ENCODE data around the gene ELN. TPM values are rescaled to one million over a fixed set of nuclear protein-coding genes. Genes with fewer than 3 reads are reported as not detected.

Gene ELN
- total and polyA plus RNA-seq, 5 donors from 2014 or later = 0.35 TPM; not detected in 4

DNA sequence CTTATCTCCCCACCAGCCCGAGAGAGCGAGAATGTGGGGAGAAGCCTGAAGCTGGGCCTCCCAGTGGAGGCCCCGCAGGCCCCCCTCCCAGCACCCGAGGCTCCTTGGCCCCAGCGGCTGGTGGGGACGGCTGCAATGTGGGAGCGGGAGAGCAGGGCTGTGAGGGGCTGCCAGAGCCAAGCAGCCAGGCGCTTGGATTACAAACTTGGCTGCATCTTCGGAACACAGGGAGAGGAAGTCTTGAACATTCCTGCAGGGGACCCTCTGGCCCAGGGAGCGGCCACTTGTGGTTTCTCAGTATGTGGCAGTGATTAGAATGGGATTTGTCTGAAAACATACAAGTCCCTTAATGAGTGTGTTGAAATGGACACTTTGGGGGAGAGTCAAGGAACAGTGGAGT lies 23.2 kb downstream of the ELN start:
- Mint-ChIP-seq H3K4me3 (no peak overlapping the region), H3K36me3 (no peaks in the 10 kb centered on the region), H3K9me3 (peaks cover 0 to 1% (median 0%) of the 10 kb centered on the region in 7 donors), H3K27ac (no peak overlapping the region), H3K27me3 (peaks cover 11% of the 10 kb centered on the region), H3K4me1 (peaks cover 0 to 2% (median 0%) of the 10 kb centered on the region in 4 donors)
- Histone ChIP-seq H3K27ac (ENCODE audit: insufficient read depth, low read length, poor library complexity, severe bottlenecking) (no peak overlapping the region), H3K36me3 (ENCODE audit: control insufficient read depth, insufficient read depth, low read length) (no peaks in the 10 kb centered on the region), H3K4me1 (ENCODE audit: control insufficient read depth, insufficient read depth, low read length, poor library complexity, severe bottlenecking) (no peaks in the 10 kb centered on the region), H3K27me3 (ENCODE audit: control insufficient read depth, insufficient read depth, low read length) (no peaks in the 10 kb centered on the region), H3K4me3 (ENCODE audit: low read depth, low read length) (no peak overlapping the region), H3K9me3 (ENCODE audit: control insufficient read depth in 2 of 2, low read length in 2 of 2) (no peaks in the 10 kb centered on the region)
- DNase-seq = no peak
- ATAC-seq (ENCODE audit: low read depth in 2 of 2) = no peak

- Mint-ChIP-seq H3K36me3 (no peaks in the 10 kb centered on the region), H3K4me1 (peaks cover 0 to 2% (median 0%) of the 10 kb centered on the region in 4 donors), H3K27me3 (peaks cover 15% of the 10 kb centered on the region), H3K27ac (peak overlapping the region in 1 of 3 donors; percentile 82), H3K4me3 (no peak overlapping the region), H3K9me3 (peaks cover 0 to 1% (median 0%) of the 10 kb centered on the region in 7 donors)
- H3K27ac ChIP-seq (ENCODE audit: insufficient read depth, low read length, poor library complexity, severe bottlenecking) = no peak overlapping the region
- H3K4me1 ChIP-seq (ENCODE audit: control insufficient read depth, insufficient read depth, low read length, poor library complexity, severe bottlenecking) = no peaks in the 10 kb centered on the region
- no peaks in the 10 kb centered on the region for H3K36me3 ChIP-seq (ENCODE audit: control insufficient read depth, insufficient read depth, low read length)
- H3K27me3 ChIP-seq (ENCODE audit: control insufficient read depth, insufficient read depth, low read length) = no peaks in the 10 kb centered on the region
- DNase-seq (no peak), ATAC-seq (ENCODE audit: low read depth in 2 of 2) (no peak)
- no peaks in the 10 kb centered on the region for H3K9me3 ChIP-seq (ENCODE audit: control insufficient read depth in 2 of 2, low read length in 2 of 2)
- H3K4me3 ChIP-seq (ENCODE audit: low read depth, low read length) = no peak overlapping the region
Measured at GRCh38 chr7:74051629-74052410, 23.8 kb downstream of the ELN start.

GRCh38 chr7:74052628-74053027 lies 24.7 kb downstream of the ELN start:
- Histone ChIP-seq H3K4me3 (ENCODE audit: low read depth, low read length) (no peak overlapping the region), H3K4me1 (ENCODE audit: control insufficient read depth, insufficient read depth, low read length, poor library complexity, severe bottlenecking) (no peaks in the 10 kb centered on the region), H3K9me3 (ENCODE audit: control insufficient read depth in 2 of 2, low read length in 2 of 2) (no peaks in the 10 kb centered on the region), H3K36me3 (ENCODE audit: control insufficient read depth, insufficient read depth, low read length) (no peaks in the 10 kb centered on the region), H3K27ac (ENCODE audit: insufficient read depth, low read length, poor library complexity, severe bottlenecking) (no peak overlapping the region), H3K27me3 (ENCODE audit: control insufficient read depth, insufficient read depth, low read length) (no peaks in the 10 kb centered on the region)
- ATAC-seq (ENCODE audit: low read depth in 2 of 2) (no peak), DNase-seq (no peak)
- no peak overlapping the region for H3K4me3 Mint-ChIP-seq
- peaks cover 15% of the 10 kb centered on the region for H3K27me3 Mint-ChIP-seq
- peaks cover 0 to 1% (median 0%) of the 10 kb centered on the region in 7 donors for H3K9me3 Mint-ChIP-seq
- H3K4me1 Mint-ChIP-seq = peaks cover 0 to 2% (median 0%) of the 10 kb centered on the region in 4 donors
- peak overlapping the region in 1 of 3 donors; percentile 50 for H3K27ac Mint-ChIP-seq
- H3K36me3 Mint-ChIP-seq = no peaks in the 10 kb centered on the region

- Histone ChIP-seq H3K9me3 (ENCODE audit: control insufficient read depth in 2 of 2, low read length in 2 of 2) (no peaks in the 10 kb centered on the region), H3K4me1 (ENCODE audit: control insufficient read depth, insufficient read depth, low read length, poor library complexity, severe bottlenecking) (no peaks in the 10 kb centered on the region), H3K27me3 (ENCODE audit: control insufficient read depth, insufficient read depth, low read length) (no peaks in the 10 kb centered on the region), H3K27ac (ENCODE audit: insufficient read depth, low read length, poor library complexity, severe bottlenecking) (no peak overlapping the region), H3K4me3 (ENCODE audit: low read depth, low read length) (no peak overlapping the region), H3K36me3 (ENCODE audit: control insufficient read depth, insufficient read depth, low read length) (no peaks in the 10 kb centered on the region)
- Mint-ChIP-seq H3K27me3 (peaks cover 24% of the 10 kb centered on the region), H3K9me3 (peaks cover 0 to 1% (median 0%) of the 10 kb centered on the region in 7 donors), H3K4me1 (peaks cover 0 to 2% (median 0%) of the 10 kb centered on the region in 4 donors), H3K36me3 (no peaks in the 10 kb centered on the region), H3K4me3 (no peak overlapping the region), H3K27ac (no peak overlapping the region)
- DNase-seq (no peak), ATAC-seq (ENCODE audit: low read depth in 2 of 2) (no peak)
Measured at GRCh38 chr7:74053589-74054186, 25.7 kb downstream of the ELN start.

- Histone ChIP-seq H3K4me1 (ENCODE audit: control insufficient read depth, insufficient read depth, low read length, poor library complexity, severe bottlenecking) (no peaks in the 10 kb centered on the region), H3K27me3 (ENCODE audit: control insufficient read depth, insufficient read depth, low read length) (no peaks in the 10 kb centered on the region), H3K4me3 (ENCODE audit: low read depth, low read length) (no peak overlapping the region), H3K9me3 (ENCODE audit: control insufficient read depth in 2 of 2, low read length in 2 of 2) (no peaks in the 10 kb centered on the region), H3K36me3 (ENCODE audit: control insufficient read depth, insufficient read depth, low read length) (no peaks in the 10 kb centered on the region), H3K27ac (ENCODE audit: insufficient read depth, low read length, poor library complexity, severe bottlenecking) (no peak overlapping the region)
- Mint-ChIP-seq H3K27me3 (peaks cover 26% of the 10 kb centered on the region), H3K4me3 (no peak overlapping the region), H3K36me3 (no peaks in the 10 kb centered on the region), H3K9me3 (peaks cover 0 to 1% (median 0%) of the 10 kb centered on the region in 7 donors), H3K27ac (no peak overlapping the region), H3K4me1 (peaks cover 0 to 2% (median 0%) of the 10 kb centered on the region in 4 donors)
- ATAC-seq (ENCODE audit: low read depth in 2 of 2) = no peak
- DNase-seq = no peak
Measured at GRCh38 chr7:74056096-74056915, 28.3 kb downstream of the ELN start.

GRCh38 chr7:74057216-74057925 lies 29.4 kb downstream of the ELN start:
- Histone ChIP-seq H3K4me3 (ENCODE audit: low read depth, low read length) (no peak overlapping the region), H3K9me3 (ENCODE audit: control insufficient read depth in 2 of 2, low read length in 2 of 2) (no peaks in the 10 kb centered on the region), H3K27ac (ENCODE audit: insufficient read depth, low read length, poor library complexity, severe bottlenecking) (no peak overlapping the region), H3K4me1 (ENCODE audit: control insufficient read depth, insufficient read depth, low read length, poor library complexity, severe bottlenecking) (peaks cover 6% of the 10 kb centered on the region), H3K27me3 (ENCODE audit: control insufficient read depth, insufficient read depth, low read length) (no peaks in the 10 kb centered on the region), H3K36me3 (ENCODE audit: control insufficient read depth, insufficient read depth, low read length) (no peaks in the 10 kb centered on the region)
- no peak for DNase-seq
- no peaks in the 10 kb centered on the region for H3K36me3 Mint-ChIP-seq
- H3K4me1 Mint-ChIP-seq = peaks cover 0 to 6% (median 5%) of the 10 kb centered on the region in 4 donors
- no peak for ATAC-seq (ENCODE audit: low read depth in 2 of 2)
- H3K27me3 Mint-ChIP-seq = peaks cover 26% of the 10 kb centered on the region
- peaks cover 0 to under 1% (median 0%) of the 10 kb centered on the region in 7 donors for H3K9me3 Mint-ChIP-seq
- H3K27ac Mint-ChIP-seq = peak overlapping the region in 1 of 3 donors; percentile 14
- no peak overlapping the region for H3K4me3 Mint-ChIP-seq

GRCh38 chr7:74057987-74058386 lies 30.0 kb downstream of the ELN start:
- H3K27me3 ChIP-seq (ENCODE audit: control insufficient read depth, insufficient read depth, low read length) = no peaks in the 10 kb centered on the region
- DNase-seq (no peak), ATAC-seq (ENCODE audit: low read depth in 2 of 2) (no peak)
- Mint-ChIP-seq H3K4me1 (peaks cover 0 to 6% (median 5%) of the 10 kb centered on the region in 4 donors), H3K9me3 (no peaks in the 10 kb centered on the region), H3K27ac (peak overlapping the region in 1 of 3 donors; percentile 14), H3K4me3 (no peak overlapping the region), H3K27me3 (peaks cover 26% of the 10 kb centered on the region), H3K36me3 (no peaks in the 10 kb centered on the region)
- no peaks in the 10 kb centered on the region for H3K9me3 ChIP-seq (ENCODE audit: control insufficient read depth in 2 of 2, low read length in 2 of 2)
- no peak overlapping the region for H3K27ac ChIP-seq (ENCODE audit: insufficient read depth, low read length, poor library complexity, severe bottlenecking)
- H3K4me3 ChIP-seq (ENCODE audit: low read depth, low read length) = no peak overlapping the region
- no peaks in the 10 kb centered on the region for H3K36me3 ChIP-seq (ENCODE audit: control insufficient read depth, insufficient read depth, low read length)
- peaks cover 7% of the 10 kb centered on the region for H3K4me1 ChIP-seq (ENCODE audit: control insufficient read depth, insufficient read depth, low read length, poor library complexity, severe bottlenecking)

All from CD4-positive, CD25-positive, alpha-beta regulatory T cell (primary cell).